ENCODE results near the gene SH2D5.

The SH2D5 gene

GRCh38 chr1:20728371-20729154, 3.9 kb downstream of the SH2D5 start:
- Histone ChIP-seq H3K9me3 (ENCODE audit: control insufficient read depth, low read length) (no peaks in the 10 kb centered on the region), H3K4me1 (ENCODE audit: control insufficient read depth, insufficient read depth, low read length) (peaks cover 26% of the 10 kb centered on the region), H3K36me3 (ENCODE audit: control insufficient read depth, insufficient read depth, low read length) (no peaks in the 10 kb centered on the region), H3K27ac (ENCODE audit: insufficient read depth, low read depth, low read length, poor library complexity, severe bottlenecking) (no peak overlapping the region), H3K27me3 (ENCODE audit: control insufficient read depth, insufficient read depth, low read length, poor library complexity, severe bottlenecking) (peaks cover 41% of the 10 kb centered on the region), H3K4me3 (ENCODE audit: insufficient read depth, low read depth, low read length) (no peak overlapping the region)
- WGBS, 2 experiments, result 77 to 80% methylated on average over 9 of the region's 9 CpGs

GRCh38 chr1:20727746-20728316, 4.7 kb downstream of the SH2D5 start:
- peaks cover 25% of the 10 kb centered on the region for H3K4me1 ChIP-seq (ENCODE audit: control insufficient read depth, insufficient read depth, low read length)
- 41 to 43% methylated on average over 13 of the region's 13 CpGs for WGBS, 2 experiments
- H3K27me3 ChIP-seq (ENCODE audit: control insufficient read depth, insufficient read depth, low read length, poor library complexity, severe bottlenecking), result peaks cover 33% of the 10 kb centered on the region
- H3K9me3 ChIP-seq (ENCODE audit: control insufficient read depth, low read length), result no peaks in the 10 kb centered on the region
- H3K27ac ChIP-seq (ENCODE audit: insufficient read depth, low read depth, low read length, poor library complexity, severe bottlenecking), result no peak overlapping the region
- H3K36me3 ChIP-seq (ENCODE audit: control insufficient read depth, insufficient read depth, low read length), result no peaks in the 10 kb centered on the region
- no peak overlapping the region for H3K4me3 ChIP-seq (ENCODE audit: insufficient read depth, low read depth, low read length)

- no peak overlapping the region for H3K27ac ChIP-seq (ENCODE audit: insufficient read depth, low read depth, low read length, poor library complexity, severe bottlenecking)
- H3K36me3 ChIP-seq (ENCODE audit: control insufficient read depth, insufficient read depth, low read length), result no peaks in the 10 kb centered on the region
- WGBS, 2 experiments, result 90 to 91% methylated on average over 17 of the region's 17 CpGs
- H3K9me3 ChIP-seq (ENCODE audit: control insufficient read depth, low read length), result no peaks in the 10 kb centered on the region
- no peak overlapping the region for H3K4me3 ChIP-seq (ENCODE audit: insufficient read depth, low read depth, low read length)
- H3K4me1 ChIP-seq (ENCODE audit: control insufficient read depth, insufficient read depth, low read length), result peaks cover 19% of the 10 kb centered on the region
- peaks cover 27% of the 10 kb centered on the region for H3K27me3 ChIP-seq (ENCODE audit: control insufficient read depth, insufficient read depth, low read length, poor library complexity, severe bottlenecking)
These were observed 5.4 kb downstream of the SH2D5 start for GRCh38 chr1:20726932-20727745.

GRCh38 chr1:20726118-20726911, 6.2 kb downstream of the SH2D5 start:
- Histone ChIP-seq H3K27ac (ENCODE audit: insufficient read depth, low read depth, low read length, poor library complexity, severe bottlenecking) (no peak overlapping the region), H3K36me3 (ENCODE audit: control insufficient read depth, insufficient read depth, low read length) (no peaks in the 10 kb centered on the region), H3K4me3 (ENCODE audit: insufficient read depth, low read depth, low read length) (no peak overlapping the region), H3K27me3 (ENCODE audit: control insufficient read depth, insufficient read depth, low read length, poor library complexity, severe bottlenecking) (peaks cover 19% of the 10 kb centered on the region), H3K4me1 (ENCODE audit: control insufficient read depth, insufficient read depth, low read length) (peaks cover 19% of the 10 kb centered on the region), H3K9me3 (ENCODE audit: control insufficient read depth, low read length) (no peaks in the 10 kb centered on the region)
- WGBS, 2 experiments, result 92 to 94% methylated on average over 25 of the region's 25 CpGs

- no peak overlapping the region for H3K4me3 ChIP-seq (ENCODE audit: insufficient read depth, low read depth, low read length)
- 91% methylated on average over 29 of the region's 29 CpGs for WGBS, 2 experiments
- H3K4me1 ChIP-seq (ENCODE audit: control insufficient read depth, insufficient read depth, low read length), result peaks cover 16% of the 10 kb centered on the region
- no peaks in the 10 kb centered on the region for H3K9me3 ChIP-seq (ENCODE audit: control insufficient read depth, low read length)
- no peaks in the 10 kb centered on the region for H3K36me3 ChIP-seq (ENCODE audit: control insufficient read depth, insufficient read depth, low read length)
- no peak overlapping the region for H3K27ac ChIP-seq (ENCODE audit: insufficient read depth, low read depth, low read length, poor library complexity, severe bottlenecking)
- peaks cover 10% of the 10 kb centered on the region for H3K27me3 ChIP-seq (ENCODE audit: control insufficient read depth, insufficient read depth, low read length, poor library complexity, severe bottlenecking)
These were observed 7.0 kb downstream of the SH2D5 start for GRCh38 chr1:20725189-20726117.

- 92 to 95% methylated on average over 17 of the region's 17 CpGs for WGBS, 2 experiments
- Histone ChIP-seq H3K36me3 (ENCODE audit: control insufficient read depth, insufficient read depth, low read length) (no peaks in the 10 kb centered on the region), H3K4me1 (ENCODE audit: control insufficient read depth, insufficient read depth, low read length) (peaks cover 7% of the 10 kb centered on the region), H3K27me3 (ENCODE audit: control insufficient read depth, insufficient read depth, low read length, poor library complexity, severe bottlenecking) (peaks cover 5% of the 10 kb centered on the region), H3K9me3 (ENCODE audit: control insufficient read depth, low read length) (no peaks in the 10 kb centered on the region), H3K4me3 (ENCODE audit: insufficient read depth, low read depth, low read length) (no peak overlapping the region), H3K27ac (ENCODE audit: insufficient read depth, low read depth, low read length, poor library complexity, severe bottlenecking) (no peak overlapping the region)
These were observed 7.9 kb downstream of the SH2D5 start for GRCh38 chr1:20724364-20725188.

- Histone ChIP-seq H3K27ac (ENCODE audit: insufficient read depth, low read depth, low read length, poor library complexity, severe bottlenecking) (no peak overlapping the region), H3K36me3 (ENCODE audit: control insufficient read depth, insufficient read depth, low read length) (no peaks in the 10 kb centered on the region), H3K9me3 (ENCODE audit: control insufficient read depth, low read length) (no peaks in the 10 kb centered on the region), H3K4me1 (ENCODE audit: control insufficient read depth, insufficient read depth, low read length) (peaks cover 6% of the 10 kb centered on the region), H3K4me3 (ENCODE audit: insufficient read depth, low read depth, low read length) (no peak overlapping the region), H3K27me3 (ENCODE audit: control insufficient read depth, insufficient read depth, low read length, poor library complexity, severe bottlenecking) (peaks cover 11% of the 10 kb centered on the region)
- WGBS, 2 experiments, result 94 to 95% methylated on average over 35 of the region's 35 CpGs
These were observed 8.8 kb downstream of the SH2D5 start for GRCh38 chr1:20723537-20724363.

GRCh38 chr1:20723159-20723536, 9.4 kb downstream of the SH2D5 start:
- Histone ChIP-seq H3K4me3 (ENCODE audit: insufficient read depth, low read depth, low read length) (no peak overlapping the region), H3K4me1 (ENCODE audit: control insufficient read depth, insufficient read depth, low read length) (peaks cover 3% of the 10 kb centered on the region), H3K27me3 (ENCODE audit: control insufficient read depth, insufficient read depth, low read length, poor library complexity, severe bottlenecking) (peaks cover 18% of the 10 kb centered on the region), H3K9me3 (ENCODE audit: control insufficient read depth, low read length) (no peaks in the 10 kb centered on the region), H3K36me3 (ENCODE audit: control insufficient read depth, insufficient read depth, low read length) (no peaks in the 10 kb centered on the region), H3K27ac (ENCODE audit: insufficient read depth, low read depth, low read length, poor library complexity, severe bottlenecking) (no peak overlapping the region)
- WGBS, 2 experiments, result 88 to 96% methylated on average over 4 of the region's 4 CpGs

Data from ectodermal cell (in vitro differentiated cells).